Measurements from ENCODE around the gene BNC2. TPM values are rescaled to one million over a fixed set of nuclear protein-coding genes. Genes with fewer than 3 reads are reported as not detected.

Gene BNC2
- total and polyA plus RNA-seq, 2 of the 13 experiments (the other 11 are each of a cell fraction or from before 2014, with no cell fraction given): not detected

DNA sequence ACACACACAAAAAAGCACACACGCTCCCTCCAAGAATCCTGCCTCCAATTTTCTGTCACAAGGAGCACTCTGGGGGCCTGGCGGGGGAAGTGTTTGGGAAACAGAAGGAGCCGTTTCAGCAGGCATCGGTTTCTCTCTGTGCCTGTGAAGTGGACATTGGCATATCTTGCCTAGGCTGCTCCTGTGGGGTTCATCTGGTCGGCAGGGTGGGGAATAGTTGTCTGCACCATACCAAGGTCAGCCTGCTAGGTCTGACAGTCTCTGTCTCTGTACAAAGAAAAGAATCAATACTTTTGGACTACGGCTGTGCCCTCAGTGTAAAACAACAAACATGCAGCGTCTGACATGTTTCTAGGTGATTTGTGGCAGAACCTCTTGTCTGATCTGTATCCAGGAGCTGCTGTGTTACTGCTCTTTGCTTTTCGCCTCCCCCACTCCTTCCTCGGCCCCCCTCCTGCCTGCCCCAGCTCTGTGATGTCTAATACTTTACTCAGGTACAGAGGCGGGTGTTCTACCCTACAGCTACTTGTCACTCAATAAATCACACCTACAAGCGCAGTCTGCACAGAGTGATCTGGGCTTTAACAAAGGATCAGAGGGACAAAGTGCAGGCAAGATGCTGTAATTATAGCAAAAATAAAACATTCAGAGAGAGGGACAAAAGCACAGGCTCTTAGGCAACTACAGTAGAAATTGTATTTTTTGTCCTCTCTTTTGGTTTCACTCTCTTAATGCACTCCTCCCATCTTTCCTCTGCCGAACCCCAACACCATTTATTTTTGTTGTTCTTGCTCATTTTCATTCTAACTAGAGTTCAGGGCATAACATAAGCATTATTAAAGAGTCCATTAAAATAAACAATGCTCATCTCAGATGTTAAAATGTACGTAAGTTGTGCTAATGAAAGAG, 216.7 kb downstream of the BNC2 start:
- Histone ChIP-seq H3K4me3 (replicated peaks in 1 of 3; ENCODE audit: insufficient read depth in 1 of 3, low read depth in 2 of 3, low read length in 3 of 3) (no peak overlapping the region), H4K20me1 (ENCODE audit: insufficient read depth, low read length) (no peaks in the 10 kb centered on the region), H3K9ac (ENCODE audit: insufficient read depth, low read depth, low read length) (no peak overlapping the region), H3K9me3 (ENCODE audit: low read length) (no peaks in the 10 kb centered on the region), H3K4me2 (ENCODE audit: low read depth, low read length) (peak overlapping the region; percentile 30; the same call in 1 of the 2 replicates), H3K27me3 (ENCODE audit: control insufficient read depth in 1 of 2, insufficient read depth in 2 of 2, low read length in 2 of 2) (no peaks in the 10 kb centered on the region), H2AFZ (ENCODE audit: low read length) (no peak overlapping the region), H3K27ac (ENCODE audit: extremely low read length, insufficient read depth, low read length) (no peak overlapping the region), H3K79me2 (ENCODE audit: insufficient read depth, low read length) (no peaks in the 10 kb centered on the region), H3K36me3 (replicated peaks in 1 of 2; ENCODE audit: control insufficient read depth in 1 of 2, insufficient read depth in 2 of 2, low read length in 2 of 2) (no peaks in the 10 kb centered on the region), H3K4me1 (ENCODE audit: insufficient read depth, low read length) (peaks cover 12% of the 10 kb centered on the region; the same call in 1 of the 2 replicates)
- no TSS peak for BruUV-seq (replicated peaks)
- intact Hi-C loops (cut with micrococcal nuclease; ENCODE audit: unreplicated experiment) (no loop called here), in situ Hi-C loops (cut with HindIII; ENCODE audit: extremely low pct_ligation_motif_present, low pct_unique_long_range_greater_than_20kb) (no loop called here)
- 6% methylated on average over 13 of the region's 13 CpGs for WGBS (ENCODE audit: low lambda C conversion rate)
- CTCF ChIA-PET (ENCODE audit: low intra/inter-chr PET ratio, low total read pairs): no interaction called here
- POLR2A ChIA-PET: no interaction called here
- FAIRE-seq (peak; percentile 42), DNase-seq (ENCODE audit: low spot score) (peak; percentile 42), ATAC-seq (peak; percentile 100)
- TF ChIP-seq TBX3 (IDR thresholded peaks at IDR 0.05; ENCODE audit: borderline replicate concordance) (no peak), SKI (IDR thresholded peaks at IDR 0.05; ENCODE audit: partially characterized antibody) (peak; percentile 72), ZNF230 (CRISPR knock-in tag; IDR thresholded peaks at IDR 0.05) (no peak), CREM (IDR thresholded peaks at IDR 0.05) (peak; percentile 11; the same call in 1 of the 2 replicates), CREM (CRISPR knock-in tag; IDR thresholded peaks at IDR 0.05) (no peak), ZSCAN20 (CRISPR knock-in tag; IDR thresholded peaks at IDR 0.05; ENCODE audit: borderline replicate concordance) (no peak), ONECUT2 (CRISPR knock-in tag; IDR thresholded peaks at IDR 0.05) (peak; percentile 91), ZNF317 (CRISPR knock-in tag; IDR thresholded peaks at IDR 0.05) (no peak)
- TF ChIP-seq, protein P1, sequence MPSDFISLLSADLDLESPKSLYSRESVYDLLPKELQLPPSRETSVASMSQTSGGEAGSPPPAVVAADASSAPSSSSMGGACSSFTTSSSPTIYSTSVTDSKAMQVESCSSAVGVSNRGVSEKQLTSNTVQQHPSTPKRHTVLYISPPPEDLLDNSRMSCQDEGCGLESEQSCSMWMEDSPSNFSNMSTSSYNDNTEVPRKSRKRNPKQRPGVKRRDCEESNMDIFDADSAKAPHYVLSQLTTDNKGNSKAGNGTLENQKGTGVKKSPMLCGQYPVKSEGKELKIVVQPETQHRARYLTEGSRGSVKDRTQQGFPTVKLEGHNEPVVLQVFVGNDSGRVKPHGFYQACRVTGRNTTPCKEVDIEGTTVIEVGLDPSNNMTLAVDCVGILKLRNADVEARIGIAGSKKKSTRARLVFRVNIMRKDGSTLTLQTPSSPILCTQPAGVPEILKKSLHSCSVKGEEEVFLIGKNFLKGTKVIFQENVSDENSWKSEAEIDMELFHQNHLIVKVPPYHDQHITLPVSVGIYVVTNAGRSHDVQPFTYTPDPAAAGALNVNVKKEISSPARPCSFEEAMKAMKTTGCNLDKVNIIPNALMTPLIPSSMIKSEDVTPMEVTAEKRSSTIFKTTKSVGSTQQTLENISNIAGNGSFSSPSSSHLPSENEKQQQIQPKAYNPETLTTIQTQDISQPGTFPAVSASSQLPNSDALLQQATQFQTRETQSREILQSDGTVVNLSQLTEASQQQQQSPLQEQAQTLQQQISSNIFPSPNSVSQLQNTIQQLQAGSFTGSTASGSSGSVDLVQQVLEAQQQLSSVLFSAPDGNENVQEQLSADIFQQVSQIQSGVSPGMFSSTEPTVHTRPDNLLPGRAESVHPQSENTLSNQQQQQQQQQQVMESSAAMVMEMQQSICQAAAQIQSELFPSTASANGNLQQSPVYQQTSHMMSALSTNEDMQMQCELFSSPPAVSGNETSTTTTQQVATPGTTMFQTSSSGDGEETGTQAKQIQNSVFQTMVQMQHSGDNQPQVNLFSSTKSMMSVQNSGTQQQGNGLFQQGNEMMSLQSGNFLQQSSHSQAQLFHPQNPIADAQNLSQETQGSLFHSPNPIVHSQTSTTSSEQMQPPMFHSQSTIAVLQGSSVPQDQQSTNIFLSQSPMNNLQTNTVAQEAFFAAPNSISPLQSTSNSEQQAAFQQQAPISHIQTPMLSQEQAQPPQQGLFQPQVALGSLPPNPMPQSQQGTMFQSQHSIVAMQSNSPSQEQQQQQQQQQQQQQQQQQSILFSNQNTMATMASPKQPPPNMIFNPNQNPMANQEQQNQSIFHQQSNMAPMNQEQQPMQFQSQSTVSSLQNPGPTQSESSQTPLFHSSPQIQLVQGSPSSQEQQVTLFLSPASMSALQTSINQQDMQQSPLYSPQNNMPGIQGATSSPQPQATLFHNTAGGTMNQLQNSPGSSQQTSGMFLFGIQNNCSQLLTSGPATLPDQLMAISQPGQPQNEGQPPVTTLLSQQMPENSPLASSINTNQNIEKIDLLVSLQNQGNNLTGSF (CRISPR knock-in tag; IDR thresholded peaks at IDR 0.05): no peak
- TF ChIP-seq, protein P2, sequence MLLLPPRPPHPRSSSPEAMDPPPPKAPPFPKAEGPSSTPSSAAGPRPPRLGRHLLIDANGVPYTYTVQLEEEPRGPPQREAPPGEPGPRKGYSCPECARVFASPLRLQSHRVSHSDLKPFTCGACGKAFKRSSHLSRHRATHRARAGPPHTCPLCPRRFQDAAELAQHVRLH (CRISPR knock-in tag; IDR thresholded peaks at IDR 0.05; ENCODE audit: borderline replicate concordance, low read depth): no peak
- TF ChIP-seq, protein P3, sequence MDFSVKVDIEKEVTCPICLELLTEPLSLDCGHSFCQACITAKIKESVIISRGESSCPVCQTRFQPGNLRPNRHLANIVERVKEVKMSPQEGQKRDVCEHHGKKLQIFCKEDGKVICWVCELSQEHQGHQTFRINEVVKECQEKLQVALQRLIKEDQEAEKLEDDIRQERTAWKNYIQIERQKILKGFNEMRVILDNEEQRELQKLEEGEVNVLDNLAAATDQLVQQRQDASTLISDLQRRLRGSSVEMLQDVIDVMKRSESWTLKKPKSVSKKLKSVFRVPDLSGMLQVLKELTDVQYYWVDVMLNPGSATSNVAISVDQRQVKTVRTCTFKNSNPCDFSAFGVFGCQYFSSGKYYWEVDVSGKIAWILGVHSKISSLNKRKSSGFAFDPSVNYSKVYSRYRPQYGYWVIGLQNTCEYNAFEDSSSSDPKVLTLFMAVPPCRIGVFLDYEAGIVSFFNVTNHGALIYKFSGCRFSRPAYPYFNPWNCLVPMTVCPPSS (IDR thresholded peaks at IDR 0.05): no peak
- TF ChIP-seq, protein P4, sequence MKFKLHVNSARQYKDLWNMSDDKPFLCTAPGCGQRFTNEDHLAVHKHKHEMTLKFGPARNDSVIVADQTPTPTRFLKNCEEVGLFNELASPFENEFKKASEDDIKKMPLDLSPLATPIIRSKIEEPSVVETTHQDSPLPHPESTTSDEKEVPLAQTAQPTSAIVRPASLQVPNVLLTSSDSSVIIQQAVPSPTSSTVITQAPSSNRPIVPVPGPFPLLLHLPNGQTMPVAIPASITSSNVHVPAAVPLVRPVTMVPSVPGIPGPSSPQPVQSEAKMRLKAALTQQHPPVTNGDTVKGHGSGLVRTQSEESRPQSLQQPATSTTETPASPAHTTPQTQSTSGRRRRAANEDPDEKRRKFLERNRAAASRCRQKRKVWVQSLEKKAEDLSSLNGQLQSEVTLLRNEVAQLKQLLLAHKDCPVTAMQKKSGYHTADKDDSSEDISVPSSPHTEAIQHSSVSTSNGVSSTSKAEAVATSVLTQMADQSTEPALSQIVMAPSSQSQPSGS (CRISPR knock-in tag; IDR thresholded peaks at IDR 0.05): no peak
- TF ChIP-seq, protein P5, sequence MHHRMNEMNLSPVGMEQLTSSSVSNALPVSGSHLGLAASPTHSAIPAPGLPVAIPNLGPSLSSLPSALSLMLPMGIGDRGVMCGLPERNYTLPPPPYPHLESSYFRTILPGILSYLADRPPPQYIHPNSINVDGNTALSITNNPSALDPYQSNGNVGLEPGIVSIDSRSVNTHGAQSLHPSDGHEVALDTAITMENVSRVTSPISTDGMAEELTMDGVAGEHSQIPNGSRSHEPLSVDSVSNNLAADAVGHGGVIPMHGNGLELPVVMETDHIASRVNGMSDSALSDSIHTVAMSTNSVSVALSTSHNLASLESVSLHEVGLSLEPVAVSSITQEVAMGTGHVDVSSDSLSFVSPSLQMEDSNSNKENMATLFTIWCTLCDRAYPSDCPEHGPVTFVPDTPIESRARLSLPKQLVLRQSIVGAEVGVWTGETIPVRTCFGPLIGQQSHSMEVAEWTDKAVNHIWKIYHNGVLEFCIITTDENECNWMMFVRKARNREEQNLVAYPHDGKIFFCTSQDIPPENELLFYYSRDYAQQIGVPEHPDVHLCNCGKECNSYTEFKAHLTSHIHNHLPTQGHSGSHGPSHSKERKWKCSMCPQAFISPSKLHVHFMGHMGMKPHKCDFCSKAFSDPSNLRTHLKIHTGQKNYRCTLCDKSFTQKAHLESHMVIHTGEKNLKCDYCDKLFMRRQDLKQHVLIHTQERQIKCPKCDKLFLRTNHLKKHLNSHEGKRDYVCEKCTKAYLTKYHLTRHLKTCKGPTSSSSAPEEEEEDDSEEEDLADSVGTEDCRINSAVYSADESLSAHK (CRISPR knock-in tag; IDR thresholded peaks at IDR 0.05; ENCODE audit: borderline replicate concordance): no peak
